Hematopoietic multipotent progenitor cell treated with erythropoietin and hydrocortisone succinate and interleukin-3 and kit ligand, for 15 days (in vitro differentiated cells): ENCODE results near the gene SHTN1.

ENCODE experiments used
- DNase-seq: peaks from one replicate; pipeline ENCODE4 v3.0.0-alpha.2; 2015; ENCODE audit warnings: low spot score

SHTN1 gene

DNA sequence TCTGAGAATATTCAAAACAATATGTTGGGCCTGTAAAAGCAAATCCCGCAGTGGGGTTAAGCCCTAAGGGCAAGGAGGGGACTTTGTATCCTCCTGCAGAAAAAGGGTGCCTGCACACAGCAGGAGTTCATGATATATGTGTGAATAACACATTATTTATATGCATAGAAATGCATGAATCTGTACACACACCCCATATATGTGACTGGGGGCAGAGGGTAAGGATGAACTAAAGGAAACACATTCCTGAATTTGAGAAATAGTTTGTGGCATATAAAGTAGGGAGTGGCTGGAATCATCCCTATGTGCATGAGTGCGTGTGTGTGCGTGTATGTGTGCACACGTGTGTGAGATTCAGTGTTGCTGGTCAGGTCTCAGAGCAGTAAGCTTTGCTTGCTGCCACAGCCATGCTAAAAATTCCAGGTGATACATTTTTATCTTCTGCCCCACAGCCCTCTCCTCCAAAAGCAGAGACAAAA, 136.8 kb downstream of the SHTN1 start:
- DNase-seq: no peak

GRCh38 chr10:116866987-116867595, 137.9 kb downstream of the SHTN1 start:
- DNase-seq: no peak

DNA sequence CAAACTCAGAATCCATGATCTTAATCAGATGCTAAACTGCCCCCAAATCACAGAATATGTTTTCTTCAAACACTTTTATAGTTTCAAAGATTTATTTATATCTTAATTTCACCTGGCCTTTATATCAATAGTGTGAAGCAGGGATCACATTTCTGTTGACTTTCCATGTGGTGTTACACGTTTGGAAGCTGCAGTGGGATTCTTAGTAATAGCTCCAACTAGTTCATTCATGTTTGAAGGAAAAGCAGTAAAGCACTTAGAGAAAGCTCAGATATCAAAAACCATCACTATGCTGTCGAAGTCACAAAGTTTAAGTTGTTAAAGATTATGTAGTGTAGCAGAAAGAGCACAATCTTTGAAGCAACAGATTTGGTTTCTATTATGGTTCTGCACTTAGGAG, 138.9 kb downstream of the SHTN1 start:
- DNase-seq: no peak

DNA sequence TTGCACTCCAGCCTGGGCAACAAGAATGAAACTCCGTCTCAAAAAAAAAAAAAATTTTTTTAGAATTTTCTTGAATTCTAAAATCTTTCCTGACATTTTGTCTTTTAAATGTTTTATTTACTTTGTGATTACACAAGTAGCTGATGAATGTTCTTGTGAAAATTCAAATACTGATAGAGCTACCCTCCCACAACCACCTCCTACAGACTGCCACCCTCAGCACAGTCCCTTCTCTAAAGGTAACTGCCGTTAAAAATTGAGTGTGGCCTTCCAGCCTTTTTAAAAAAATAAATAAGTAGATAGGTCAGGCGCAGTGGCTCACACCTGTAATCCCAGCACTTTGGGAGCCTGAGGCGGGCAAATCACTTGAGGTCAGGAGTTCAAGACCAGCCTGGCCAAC, 140.6 kb downstream of the SHTN1 start:
- DNase-seq: no peak

GRCh38 chr10:116861796-116862195, 143.2 kb downstream of the SHTN1 start:
- no peak for DNase-seq

- DNase-seq: no peak
These were observed 147.8 kb downstream of the SHTN1 start for GRCh38 chr10:116857156-116857555.

- DNase-seq: no peak
These were observed 151.3 kb downstream of the SHTN1 start for GRCh38 chr10:116853701-116854100.

GRCh38 chr10:116853287-116853686, 151.7 kb downstream of the SHTN1 start:
- no peak for DNase-seq

DNA sequence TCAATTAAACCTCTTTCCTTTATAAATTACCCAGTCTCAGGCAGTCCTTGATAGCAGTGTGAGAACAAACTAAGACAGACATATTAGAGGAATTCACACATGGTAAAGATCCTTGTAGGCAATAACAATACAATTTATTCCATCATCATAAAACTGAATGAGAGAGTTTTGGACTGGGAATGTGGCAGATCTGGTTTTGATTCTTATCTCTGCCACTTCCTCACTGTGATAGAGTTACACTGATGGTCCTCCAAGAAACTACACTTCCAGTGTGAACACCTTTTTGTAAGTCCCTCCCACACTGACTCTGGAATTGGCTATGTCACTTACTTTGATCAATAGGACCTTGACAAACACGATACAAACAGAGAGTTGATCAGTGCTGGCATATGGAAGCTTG, 152.7 kb downstream of the SHTN1 start:
- DNase-seq: no peak

DNA sequence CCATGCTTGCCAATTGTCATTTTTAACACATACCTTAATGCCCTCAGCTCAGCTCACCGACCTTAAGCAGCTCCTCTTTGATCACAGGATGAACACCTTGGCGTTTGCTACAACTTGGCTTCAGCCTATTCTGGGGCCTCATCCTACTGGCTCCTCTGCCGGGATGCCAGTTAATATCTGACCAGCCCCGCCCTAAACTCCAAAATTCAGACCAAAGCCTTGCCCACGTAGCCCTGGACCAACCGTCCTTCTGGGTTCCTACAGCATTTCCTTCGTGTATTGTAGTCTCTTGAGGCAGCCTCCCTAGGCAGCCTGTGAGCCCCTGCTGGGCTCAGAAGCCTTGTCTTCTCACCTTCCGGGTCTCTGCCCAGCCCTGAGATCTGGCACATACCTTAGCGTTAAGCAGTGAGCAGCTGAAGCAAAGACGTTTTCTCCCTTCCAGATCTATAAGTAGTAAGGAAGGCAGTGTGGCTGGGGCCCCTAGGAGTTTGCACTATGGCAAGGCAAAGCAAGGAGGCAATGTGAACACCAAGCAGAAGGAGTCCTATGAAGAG, 154.9 kb downstream of the SHTN1 start:
- no peak for DNase-seq

DNA sequence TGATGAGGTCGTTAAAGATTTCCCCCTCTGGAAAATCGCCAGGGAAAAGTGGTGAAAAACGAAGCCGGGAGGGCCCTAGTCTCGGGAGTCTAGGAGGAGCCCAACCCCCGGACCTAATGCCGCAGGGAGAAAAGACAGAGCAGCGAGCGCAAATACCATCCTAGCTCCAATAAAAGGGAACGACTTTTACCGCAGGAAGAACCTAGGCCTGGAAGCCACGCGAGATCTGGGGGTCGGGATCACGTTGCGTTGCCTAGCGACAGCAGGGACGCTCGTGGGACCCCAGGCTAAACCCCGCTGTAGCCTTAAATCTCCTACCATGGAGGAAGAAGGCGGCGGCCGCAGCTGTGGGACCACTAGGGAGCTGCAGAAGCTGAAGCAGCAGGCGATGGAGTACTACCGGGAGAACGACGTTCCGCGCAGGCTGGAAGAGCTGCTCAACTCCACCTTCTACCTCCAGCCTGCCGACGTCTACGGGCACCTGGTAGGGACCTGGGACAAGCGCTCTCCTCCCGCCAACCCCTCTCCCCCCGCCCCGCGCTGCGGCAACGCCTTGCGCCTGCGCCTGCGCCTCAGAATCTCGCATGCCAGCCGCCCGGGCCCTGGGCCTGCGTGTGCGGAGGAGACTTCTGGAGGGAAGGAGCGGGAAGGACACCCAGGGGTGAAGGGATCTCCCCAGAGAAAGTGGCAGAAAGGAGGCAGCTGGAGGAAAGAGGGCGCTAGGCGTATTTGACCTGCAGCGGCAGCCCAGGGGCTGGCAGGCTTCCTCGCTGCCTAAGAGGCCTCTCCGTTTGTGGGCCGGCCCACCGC, 155.5 kb downstream of the SHTN1 start, which contains the start of gene ENO4:
TSS of gene ENO4 (plus strand) at position 252 of the 810 bp plus-strand sequence. CDS start at position 320, 68 bp downstream.
- DNase-seq: no peak

- no peak for DNase-seq
These were observed 156.1 kb downstream of the SHTN1 start for GRCh38 chr10:116848944-116849247.

- no peak for DNase-seq
These were observed 156.7 kb downstream of the SHTN1 start for GRCh38 chr10:116848032-116848943.

- DNase-seq: no peak
These were observed 159.2 kb downstream of the SHTN1 start for GRCh38 chr10:116845823-116846222.

GRCh38 chr10:116840389-116841075, 164.5 kb downstream of the SHTN1 start:
- DNase-seq: no peak

GRCh38 chr10:116838143-116838725, 166.8 kb downstream of the SHTN1 start:
- DNase-seq: no peak

DNA sequence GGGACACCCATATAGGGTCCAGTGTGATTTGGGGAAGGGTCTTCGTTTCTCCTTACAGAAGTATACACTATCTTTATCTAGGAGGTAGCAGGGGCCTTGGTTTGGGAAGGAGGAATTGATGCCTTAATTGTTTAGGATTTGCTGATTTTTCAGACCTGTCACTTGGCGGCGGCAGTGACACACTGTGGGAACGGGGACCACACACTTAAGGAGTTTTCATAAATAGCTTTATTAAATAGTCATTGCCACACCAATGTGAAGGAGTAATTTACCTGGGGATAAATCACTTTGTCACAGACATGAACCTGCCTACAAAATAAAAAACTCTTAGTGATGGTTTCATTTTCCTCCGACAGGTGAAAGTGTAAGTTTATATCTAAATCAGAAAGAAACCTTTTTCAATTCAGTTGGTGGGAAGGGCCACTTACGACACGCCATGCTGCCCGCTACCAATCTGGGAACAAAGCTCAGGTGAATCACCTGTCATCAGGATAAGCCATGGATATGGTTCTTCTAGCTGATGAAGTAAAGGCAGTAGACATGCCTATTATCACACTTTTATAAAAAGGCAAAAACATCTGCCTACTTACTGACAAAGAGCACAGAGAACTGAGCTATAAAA, 168.0 kb downstream of the SHTN1 start:
- no peak for DNase-seq

DNA sequence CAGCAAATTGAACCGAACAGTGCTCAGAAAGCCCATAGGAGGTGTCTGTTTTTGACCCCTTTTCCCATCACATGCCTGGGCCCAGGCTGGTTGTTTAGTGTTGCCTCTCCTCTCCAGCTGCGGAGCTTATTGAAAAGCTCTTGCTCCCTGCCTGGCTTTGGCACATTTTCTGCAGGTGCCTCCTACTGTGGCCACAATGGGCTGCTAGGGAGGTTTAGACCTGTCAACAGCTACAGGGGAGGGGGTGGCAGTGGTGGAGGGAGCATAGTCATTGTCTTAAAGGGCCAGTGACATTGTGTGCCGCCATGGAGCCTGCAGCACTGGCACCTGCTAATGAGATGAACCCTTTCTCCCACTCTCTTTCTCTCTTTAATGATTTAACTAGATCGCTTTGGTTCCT, 168.9 kb downstream of the SHTN1 start:
- DNase-seq: no peak

- no peak for DNase-seq
These were observed 169.3 kb downstream of the SHTN1 start for GRCh38 chr10:116835658-116836057.
